ENCODE measurements around the gene GGTLC3.
"Not testable (repeated sequence)": the region's sequence is repeated elsewhere in the genome, so short reads cannot be mapped to it uniquely, and the experiment has no call there.

Gene GGTLC3

GRCh38 chr22:18518061-18518460, at the start of gene GGTLC3:
Gene GGTLC3 (minus strand): TSS chr22:18518161. CDS start chr22:18517897, 264 bp downstream.
- DNase-seq, result not testable (repeated sequence)

DNA sequence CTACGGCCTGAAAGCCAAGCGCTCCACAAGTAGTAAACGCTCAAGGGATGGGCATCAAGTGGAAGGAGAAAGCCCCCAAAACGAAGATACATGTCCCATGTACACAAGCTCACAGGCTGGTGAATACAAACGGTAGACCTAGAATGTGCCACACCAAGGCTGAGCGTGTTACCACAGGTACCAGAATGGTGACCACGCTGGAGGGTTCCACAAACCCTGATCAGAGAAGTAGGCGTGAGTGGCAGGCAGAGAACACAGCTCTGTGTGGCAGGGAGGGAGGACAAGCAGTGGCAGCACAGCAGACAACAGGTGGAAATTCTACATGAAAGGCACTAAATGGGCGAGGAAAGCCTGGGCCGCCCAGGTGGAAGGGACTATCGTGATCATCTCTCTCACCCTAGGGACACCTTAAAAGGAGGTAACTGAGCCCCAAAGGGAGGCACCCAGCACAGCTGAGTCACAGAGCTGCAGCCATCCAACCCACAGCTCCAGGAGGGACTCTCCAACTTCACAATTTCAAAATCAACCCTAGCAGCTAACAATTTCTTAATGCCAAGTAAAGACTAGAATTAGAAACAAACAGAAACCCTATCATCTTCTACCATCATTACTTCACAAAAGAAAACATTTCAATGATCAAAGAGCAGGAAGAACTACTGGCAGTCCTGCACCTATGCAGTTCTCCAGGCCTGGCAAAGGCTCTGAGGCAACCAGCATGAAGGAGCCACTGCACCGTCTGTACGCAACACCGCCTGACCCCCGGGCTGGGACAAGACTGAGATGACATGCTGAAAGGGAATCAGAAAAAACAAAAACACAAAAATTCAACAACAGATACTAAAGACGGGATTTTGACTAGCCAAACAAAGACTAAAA, 42.4 kb upstream of the GGTLC3 start:
- DNase-seq, result not testable (repeated sequence)

DNA sequence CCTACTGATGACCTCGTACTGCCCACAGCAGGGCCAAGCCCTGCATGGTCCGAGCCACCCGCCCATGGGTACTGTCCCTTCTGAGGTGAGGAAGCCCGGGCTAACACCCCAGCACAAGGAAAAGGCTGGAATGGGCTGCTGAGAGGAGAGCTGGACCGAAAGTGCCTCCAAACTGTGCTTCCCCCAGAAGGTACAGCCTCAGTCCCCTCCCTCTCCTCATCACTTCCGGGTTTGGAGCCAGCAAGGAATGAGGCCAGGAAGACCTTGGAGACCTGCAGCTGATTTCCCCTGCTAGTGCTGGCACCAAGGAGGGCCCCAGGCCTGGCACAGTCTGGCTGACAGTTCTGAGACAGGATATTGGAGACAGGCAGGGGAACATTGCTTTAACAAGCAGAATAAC, 41.0 kb upstream of the GGTLC3 start:
- DNase-seq, result not testable (repeated sequence)

- not testable (repeated sequence) for DNase-seq
These were observed 40.6 kb upstream of the GGTLC3 start for GRCh38 chr22:18558516-18558915.

DNA sequence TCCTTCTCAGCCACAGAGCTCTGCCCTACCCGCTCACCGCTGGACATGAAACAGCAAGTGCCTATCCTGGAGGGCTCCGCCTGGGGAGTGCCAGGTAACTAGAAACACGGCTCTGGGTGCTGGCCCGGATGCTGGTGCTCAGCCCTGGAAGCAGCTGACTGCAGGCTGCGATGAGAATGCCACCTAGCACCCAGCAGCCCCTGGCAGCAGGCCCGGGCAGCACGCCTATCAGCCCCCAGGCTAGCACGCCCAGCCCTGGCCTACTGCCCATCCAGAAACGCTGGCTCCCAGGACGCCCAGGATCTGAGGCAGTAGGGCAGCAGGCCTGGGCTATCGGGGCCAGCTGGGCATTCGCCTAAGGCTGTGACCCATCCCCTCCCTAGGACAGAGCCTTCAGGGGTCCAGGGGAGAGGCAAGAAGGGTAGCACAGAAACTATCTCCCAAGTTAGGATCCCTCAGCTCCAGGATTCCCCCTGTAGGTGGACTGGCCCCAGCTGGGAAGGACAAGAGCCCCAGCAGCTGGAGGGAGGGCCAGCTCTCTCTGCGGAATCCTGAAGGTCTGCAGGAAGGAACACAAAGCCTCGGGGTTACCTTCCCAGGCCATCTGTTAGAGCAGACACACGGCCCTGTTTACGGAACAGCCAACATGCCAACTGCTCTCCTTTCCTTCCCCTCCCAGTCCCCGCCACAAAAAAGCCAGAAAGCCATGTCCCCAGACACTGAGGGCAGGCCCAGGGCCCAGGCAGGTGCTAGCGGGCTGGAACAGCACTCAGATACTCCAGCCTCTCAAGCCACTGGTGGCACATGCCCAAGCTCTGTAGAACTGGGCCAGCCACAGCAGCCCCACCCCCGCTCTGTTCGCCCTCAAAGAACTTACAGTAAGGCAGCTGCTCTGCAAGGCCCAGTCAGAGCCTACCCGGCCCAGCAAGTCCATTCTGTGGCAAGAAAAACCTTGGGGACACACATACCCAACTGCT, 36.6 kb upstream of the GGTLC3 start:
- not testable (repeated sequence) for DNase-seq

- not testable (repeated sequence) for DNase-seq
These were observed 35.1 kb upstream of the GGTLC3 start for GRCh38 chr22:18552839-18553597.

DNA sequence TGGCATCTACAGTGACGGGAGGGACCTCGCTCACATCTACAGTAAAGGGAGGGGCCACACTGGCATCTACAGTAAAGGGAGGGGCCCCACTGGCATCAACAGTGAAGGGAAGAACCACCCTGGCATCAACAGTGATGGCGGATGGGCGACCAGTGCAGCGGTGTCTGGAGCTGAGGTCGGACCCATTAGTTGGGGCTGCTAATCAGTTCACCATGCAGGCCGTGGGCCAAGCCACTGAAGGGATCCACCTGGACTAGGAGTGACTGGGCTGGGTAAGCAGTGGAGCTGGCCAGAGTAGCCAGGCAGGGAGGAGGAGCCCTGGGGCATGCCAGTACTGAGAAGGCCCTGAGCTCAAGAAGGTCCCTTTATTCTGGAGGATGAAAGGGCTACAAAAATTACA, 33.1 kb upstream of the GGTLC3 start:
- not testable (repeated sequence) for DNase-seq

DNA sequence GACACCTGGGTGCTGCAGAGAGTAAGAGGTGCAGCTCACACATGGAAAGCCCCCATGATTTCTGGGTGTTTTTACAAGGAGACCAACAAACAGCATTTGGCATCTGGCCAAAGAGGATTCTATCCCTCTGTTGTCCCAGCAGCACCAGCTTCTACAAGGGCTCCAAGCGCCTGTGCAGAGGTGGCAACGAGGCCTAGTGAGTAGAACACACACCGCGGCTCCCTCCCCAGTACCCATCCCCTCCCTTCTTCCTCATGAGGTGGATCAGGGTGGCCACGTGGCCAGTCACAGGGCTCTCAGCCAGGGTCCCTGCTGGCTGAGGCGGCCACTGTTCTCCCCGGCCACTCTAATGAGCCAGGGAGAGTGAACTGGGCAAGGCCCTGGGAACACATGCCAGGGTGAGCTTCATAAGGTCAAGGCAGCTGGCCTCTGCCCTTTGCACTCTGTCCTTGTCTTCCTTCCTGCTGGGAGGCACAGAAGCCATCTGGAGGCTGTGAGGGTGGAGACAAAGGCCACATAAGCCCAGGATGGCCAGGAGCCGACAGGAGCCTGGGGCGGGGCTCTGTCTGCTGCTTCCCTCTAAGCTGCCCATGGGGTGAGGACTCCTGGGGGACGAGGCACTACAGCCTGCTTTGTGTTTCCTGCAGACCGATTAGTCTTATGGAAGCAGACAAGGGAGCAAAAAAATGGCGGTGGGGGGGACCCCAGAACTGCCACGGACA, 31.7 kb upstream of the GGTLC3 start:
- DNase-seq, result not testable (repeated sequence)

- not testable (repeated sequence) for DNase-seq
These were observed 26.7 kb upstream of the GGTLC3 start for GRCh38 chr22:18544615-18545014.

- DNase-seq, result not testable (repeated sequence)
These were observed 25.4 kb upstream of the GGTLC3 start for GRCh38 chr22:18543400-18543799.

GRCh38 chr22:18539994-18540393, 22.0 kb upstream of the GGTLC3 start:
- not testable (repeated sequence) for DNase-seq

DNA sequence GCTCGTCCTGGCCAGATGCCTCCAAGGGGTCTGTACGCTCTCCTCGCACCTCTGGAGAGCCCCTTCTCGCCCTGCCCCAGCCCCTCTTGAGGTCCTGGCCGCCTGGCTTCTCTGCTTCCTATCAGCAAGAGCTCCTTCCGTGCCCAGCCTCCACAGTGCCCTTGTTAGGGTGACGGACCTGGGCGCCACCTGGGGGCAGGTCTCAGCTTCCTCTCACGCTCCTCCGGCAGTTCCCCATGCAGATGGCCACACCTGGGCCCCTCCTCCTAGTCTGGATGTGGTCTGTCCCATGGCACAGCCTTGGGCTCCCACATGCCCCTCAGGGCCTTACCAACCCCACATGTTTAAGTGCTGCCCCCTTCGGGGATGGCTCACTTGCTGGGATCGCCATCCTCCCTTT, 16.4 kb upstream of the GGTLC3 start:
- DNase-seq, result not testable (repeated sequence)

DNA sequence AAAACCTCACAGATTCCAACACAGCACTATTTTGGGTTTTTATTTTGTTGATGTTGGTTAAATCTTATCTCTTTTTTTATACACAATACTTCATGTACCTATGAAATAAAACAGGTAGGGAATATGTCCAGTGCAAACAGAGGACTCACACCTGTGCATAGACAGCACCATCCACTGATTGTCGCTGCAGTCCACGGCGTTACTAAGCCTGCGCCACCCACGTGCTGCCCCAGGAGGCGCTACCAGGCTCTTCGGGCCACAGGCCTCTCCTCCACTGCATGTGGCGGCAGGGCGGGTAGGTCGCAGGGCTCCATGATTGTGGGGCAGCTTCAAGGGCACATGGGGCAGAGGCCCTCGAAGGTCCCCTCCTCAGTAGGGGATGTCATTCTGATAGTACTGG, 15.7 kb upstream of the GGTLC3 start:
- DNase-seq, result not testable (repeated sequence)

- DNase-seq, result not testable (repeated sequence)
These were observed 11.6 kb upstream of the GGTLC3 start for GRCh38 chr22:18529416-18530145.

GRCh38 chr22:18528597-18529415, 10.8 kb upstream of the GGTLC3 start:
- not testable (repeated sequence) for DNase-seq

DNA sequence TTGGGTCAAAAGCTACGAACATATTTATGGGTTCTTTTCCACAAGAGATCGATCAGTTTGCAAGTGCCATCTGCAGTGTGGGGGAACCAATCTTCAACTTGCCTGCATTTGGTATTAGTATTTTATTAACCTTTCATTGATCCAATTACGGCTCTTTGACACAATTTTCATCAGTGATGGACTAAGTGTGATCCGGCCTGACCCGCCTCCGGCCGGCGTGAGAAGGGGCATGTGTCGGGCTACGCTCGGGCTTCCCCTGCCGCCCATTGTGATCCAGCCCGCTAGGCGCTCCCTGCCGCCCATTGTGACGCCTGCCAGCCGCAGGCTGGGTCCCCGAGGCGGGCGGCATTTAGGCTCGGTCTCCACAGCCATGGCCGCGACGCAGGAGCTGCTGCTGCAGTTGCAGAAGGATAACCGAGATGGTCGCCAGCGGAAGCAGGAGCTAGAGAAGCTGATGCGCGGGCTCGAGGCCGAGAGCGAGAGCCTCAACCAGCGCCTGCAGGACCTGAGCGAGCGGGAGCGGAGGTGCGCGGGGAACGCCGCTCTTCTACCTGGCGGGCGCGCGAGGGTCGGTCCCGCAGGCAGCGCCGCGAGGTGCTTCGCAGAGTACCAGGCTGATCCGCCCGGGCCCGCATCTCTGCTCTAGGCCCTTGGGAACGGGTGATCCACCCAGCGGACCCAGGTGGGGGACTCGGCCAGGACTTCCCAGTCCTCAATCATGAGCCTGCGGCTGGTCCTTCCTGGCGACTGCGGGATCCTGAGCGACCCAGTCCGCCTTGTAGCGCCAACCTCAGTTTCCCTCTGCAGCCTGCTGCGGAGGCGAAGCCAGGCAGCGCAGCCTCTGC, 10.0 kb upstream of the GGTLC3 start, which contains the start of gene TMEM191B:
TMEM191B (plus strand) TSS at position 51 of the 845 bp plus-strand sequence; CDS start at position 230, 179 bp downstream.
- not testable (repeated sequence) for DNase-seq

- not testable (repeated sequence) for DNase-seq
These were observed 5.4 kb upstream of the GGTLC3 start for GRCh38 chr22:18523328-18523727.

DNA sequence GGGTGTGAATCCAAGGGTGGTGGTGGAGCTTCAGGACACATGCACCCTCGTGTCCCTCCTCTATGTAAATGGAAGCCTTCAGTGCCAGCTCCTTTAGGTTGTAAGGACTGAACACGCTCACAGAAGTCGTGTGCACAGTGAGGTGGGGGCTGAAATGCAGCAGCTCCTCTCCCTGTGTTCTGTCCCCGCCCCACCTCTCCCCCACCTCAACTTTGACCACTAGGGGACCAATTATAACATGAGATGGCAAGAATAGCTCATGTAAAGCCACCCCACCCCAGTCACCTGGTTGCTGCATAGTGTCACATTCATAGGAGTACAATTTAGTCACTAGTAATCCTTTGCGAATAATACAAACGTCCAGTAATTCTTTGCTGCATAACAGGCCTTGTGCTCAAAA, 4.8 kb upstream of the GGTLC3 start:
- DNase-seq, result not testable (repeated sequence)

DNA sequence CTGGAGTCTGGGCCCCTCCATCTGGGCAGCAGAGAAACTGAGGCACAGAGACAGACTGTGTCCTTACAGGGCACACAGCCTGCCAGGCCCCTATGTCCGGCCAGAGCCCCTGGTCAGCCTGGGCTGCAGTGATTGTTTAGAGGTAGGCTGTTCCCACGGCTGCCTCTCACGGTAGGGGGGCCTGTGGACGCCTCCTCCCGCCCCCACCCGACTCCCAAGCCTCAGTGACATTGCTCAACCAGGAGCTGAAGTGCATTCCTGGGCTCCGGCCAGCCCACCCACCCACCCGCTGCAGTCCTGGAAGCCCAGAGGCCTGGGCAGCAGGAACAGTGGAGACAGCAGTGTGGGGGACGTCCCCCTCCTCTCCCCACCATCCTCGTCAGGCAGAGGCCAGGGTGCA, 4.5 kb downstream of the GGTLC3 start:
- DNase-seq, result not testable (repeated sequence)
